GM19099 (cell line): ENCODE results near the gene KCNQ1.

Source experiments
- POLR2A ChIP-seq: IDR thresholded peaks from 3 replicates; pipeline ENCODE4 v1.6.1; 2011; ENCODE audit warnings: low read depth; ENCODE audit not compliant: insufficient read length; ENCODE audit errors: extremely low read depth

KCNQ1 gene

GRCh38 chr11:2892215-2892966 lies 447.6 kb downstream of the KCNQ1 start:
- TF ChIP-seq POLR2A = peak; percentile 52

- TF ChIP-seq POLR2A = no peak
Observed at GRCh38 chr11:2892967-2893528, 448.2 kb downstream of the KCNQ1 start.

GRCh38 chr11:2893935-2894334 lies 449.1 kb downstream of the KCNQ1 start:
- no peak for TF ChIP-seq POLR2A

GRCh38 chr11:2896047-2896446 lies 451.2 kb downstream of the KCNQ1 start:
- TF ChIP-seq POLR2A = no peak

GRCh38 chr11:2897048-2897447 lies 452.2 kb downstream of the KCNQ1 start:
- no peak for TF ChIP-seq POLR2A

GRCh38 chr11:2898366-2899079 lies 453.7 kb downstream of the KCNQ1 start:
- no peak for TF ChIP-seq POLR2A
